ENCODE results near the gene CDKL5. TPM values are rescaled to one million over a fixed set of nuclear protein-coding genes. Genes with fewer than 3 reads are reported as not detected.

The CDKL5 gene
- total RNA-seq, 2 experiments from 2014 or later: 1.1 to 1.5 TPM

DNA sequence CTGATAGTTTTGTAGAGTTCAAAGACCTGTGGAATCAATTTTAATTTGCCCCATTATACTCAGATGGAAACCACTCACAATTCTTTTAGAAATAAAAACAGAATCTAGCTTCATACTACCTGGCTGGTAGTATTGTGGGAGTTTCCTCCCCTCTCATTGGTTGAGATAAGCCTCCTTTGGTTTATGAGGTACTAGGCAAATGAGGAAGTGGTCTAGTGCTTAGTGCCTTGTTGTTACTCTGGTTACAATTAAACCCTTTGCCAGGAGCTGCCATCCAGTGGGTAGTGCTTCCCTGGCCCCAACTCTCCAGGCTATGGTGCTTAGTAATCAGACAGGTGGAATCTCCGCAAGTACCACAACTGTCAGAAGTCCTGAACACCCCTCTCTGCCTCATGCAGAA is 118.3 kb downstream of the CDKL5 start:
- ChIA-PET CTCF (no interaction called here), POLR2A (interaction anchor here (1.1 kb wide), 1 partner anchor 80 kb away, joined by 3 read pairs; no protein-coding TSS in a partner anchor)
- no peak overlapping the region for H3K4me3 Mint-ChIP-seq
- intact Hi-C loops (cut with micrococcal nuclease): no loop called here
- H3K9me3 Mint-ChIP-seq: no peaks in the 10 kb centered on the region
- H3K27me3 Mint-ChIP-seq: no peaks in the 10 kb centered on the region
- no peaks in the 10 kb centered on the region for H3K36me3 Mint-ChIP-seq (ENCODE audit: low read depth)
- H3K27ac Mint-ChIP-seq: no peak overlapping the region
- ATAC-seq: no peak
- TF ChIP-seq, protein P1, sequence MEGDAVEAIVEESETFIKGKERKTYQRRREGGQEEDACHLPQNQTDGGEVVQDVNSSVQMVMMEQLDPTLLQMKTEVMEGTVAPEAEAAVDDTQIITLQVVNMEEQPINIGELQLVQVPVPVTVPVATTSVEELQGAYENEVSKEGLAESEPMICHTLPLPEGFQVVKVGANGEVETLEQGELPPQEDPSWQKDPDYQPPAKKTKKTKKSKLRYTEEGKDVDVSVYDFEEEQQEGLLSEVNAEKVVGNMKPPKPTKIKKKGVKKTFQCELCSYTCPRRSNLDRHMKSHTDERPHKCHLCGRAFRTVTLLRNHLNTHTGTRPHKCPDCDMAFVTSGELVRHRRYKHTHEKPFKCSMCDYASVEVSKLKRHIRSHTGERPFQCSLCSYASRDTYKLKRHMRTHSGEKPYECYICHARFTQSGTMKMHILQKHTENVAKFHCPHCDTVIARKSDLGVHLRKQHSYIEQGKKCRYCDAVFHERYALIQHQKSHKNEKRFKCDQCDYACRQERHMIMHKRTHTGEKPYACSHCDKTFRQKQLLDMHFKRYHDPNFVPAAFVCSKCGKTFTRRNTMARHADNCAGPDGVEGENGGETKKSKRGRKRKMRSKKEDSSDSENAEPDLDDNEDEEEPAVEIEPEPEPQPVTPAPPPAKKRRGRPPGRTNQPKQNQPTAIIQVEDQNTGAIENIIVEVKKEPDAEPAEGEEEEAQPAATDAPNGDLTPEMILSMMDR (IDR thresholded peaks at IDR 0.05): no peak
- no peak for DNase-seq
- H3K4me1 Mint-ChIP-seq (ENCODE audit: low read depth): no peaks in the 10 kb centered on the region

DNA sequence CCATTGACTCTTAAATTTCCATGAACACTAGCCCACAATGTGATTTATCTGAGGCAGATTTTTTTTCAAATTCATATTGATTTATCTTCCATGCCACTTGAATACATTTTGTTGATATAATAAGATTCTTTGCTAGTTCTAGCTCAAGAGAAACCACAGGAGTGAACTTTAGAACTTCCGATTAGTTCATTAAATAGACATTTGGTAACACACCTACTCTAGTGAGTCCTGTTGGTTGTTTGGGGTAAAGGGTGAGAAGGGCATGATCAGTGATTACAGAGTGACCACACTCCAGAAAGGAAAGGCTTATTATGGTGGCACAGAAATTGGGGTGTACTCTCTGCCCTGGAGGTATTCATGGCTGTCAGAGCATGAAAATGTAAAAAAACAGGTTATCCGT is 120.4 kb downstream of the CDKL5 start:
- ATAC-seq: no peak

DNA sequence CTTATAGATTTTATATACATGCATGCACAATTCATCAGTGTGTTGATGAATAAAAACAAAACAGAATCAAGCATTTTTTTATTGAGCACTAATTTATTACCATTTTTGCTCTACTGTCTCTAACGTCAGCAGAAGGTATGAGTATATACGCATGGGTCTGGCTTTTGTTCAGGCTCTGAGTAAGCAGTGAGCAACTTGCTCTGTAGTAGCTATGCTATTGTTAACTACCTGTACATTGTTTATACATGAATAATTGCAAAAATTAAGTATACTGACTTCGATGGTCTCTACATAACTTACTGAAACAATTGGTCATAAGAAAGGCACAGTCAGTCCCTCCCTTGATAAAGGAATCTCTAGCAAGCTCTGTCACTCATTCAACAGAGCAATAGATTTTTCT is 123.6 kb downstream of the CDKL5 start:
- CTCF ChIA-PET: no interaction called here
- Mint-ChIP-seq H3K4me3 (no peak overlapping the region), H3K9me3 (no peaks in the 10 kb centered on the region), H3K4me1 (ENCODE audit: low read depth) (no peaks in the 10 kb centered on the region), H3K36me3 (ENCODE audit: low read depth) (no peaks in the 10 kb centered on the region), H3K27me3 (no peaks in the 10 kb centered on the region), H3K27ac (no peak overlapping the region)
- intact Hi-C loops (cut with micrococcal nuclease): no loop called here
- TF ChIP-seq, protein P1 (IDR thresholded peaks at IDR 0.05): no peak
- no peak for DNase-seq
- no peak for ATAC-seq
- POLR2A ChIA-PET: no interaction called here

More for the DNA sequence above, 120.4 kb downstream of the CDKL5 start:
- TF ChIP-seq, protein P1 (IDR thresholded peaks at IDR 0.05): no peak
- Mint-ChIP-seq H3K4me3 (no peak overlapping the region), H3K27ac (no peak overlapping the region), H3K36me3 (ENCODE audit: low read depth) (no peaks in the 10 kb centered on the region), H3K27me3 (no peaks in the 10 kb centered on the region), H3K4me1 (ENCODE audit: low read depth) (no peaks in the 10 kb centered on the region), H3K9me3 (no peaks in the 10 kb centered on the region)
- DNase-seq: no peak
- ChIA-PET POLR2A (no interaction called here), CTCF (no interaction called here)
- intact Hi-C loops (cut with micrococcal nuclease): no loop called here

DNA sequence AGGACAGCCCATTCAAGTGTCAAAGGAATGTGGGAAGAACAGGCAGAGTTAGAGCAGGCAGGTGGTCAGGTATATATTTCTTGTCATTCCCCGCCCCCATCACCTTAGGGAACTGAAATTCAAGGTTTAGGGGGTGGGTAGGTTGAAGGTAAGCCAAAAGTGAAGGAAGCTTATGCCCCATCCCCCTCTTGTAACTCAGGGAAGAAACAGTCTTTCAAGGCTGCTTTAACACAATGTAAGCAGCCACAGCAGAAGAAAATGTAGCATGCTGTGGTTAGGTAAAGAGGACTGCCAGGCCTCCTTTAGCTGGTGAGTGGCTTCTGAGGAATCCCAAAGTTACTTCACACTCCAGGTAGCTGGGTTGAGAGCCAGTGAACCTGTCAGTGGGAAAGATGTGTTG is 124.2 kb downstream of the CDKL5 start:
- Mint-ChIP-seq H3K4me1 (ENCODE audit: low read depth) (no peaks in the 10 kb centered on the region), H3K4me3 (no peak overlapping the region), H3K27me3 (no peaks in the 10 kb centered on the region), H3K36me3 (ENCODE audit: low read depth) (no peaks in the 10 kb centered on the region), H3K9me3 (no peaks in the 10 kb centered on the region), H3K27ac (no peak overlapping the region)
- intact Hi-C loops (cut with micrococcal nuclease): no loop called here
- DNase-seq (no peak), ATAC-seq (no peak)
- ChIA-PET CTCF (no interaction called here), POLR2A (no interaction called here)
- TF ChIP-seq, protein P1 (IDR thresholded peaks at IDR 0.05): no peak

DNA sequence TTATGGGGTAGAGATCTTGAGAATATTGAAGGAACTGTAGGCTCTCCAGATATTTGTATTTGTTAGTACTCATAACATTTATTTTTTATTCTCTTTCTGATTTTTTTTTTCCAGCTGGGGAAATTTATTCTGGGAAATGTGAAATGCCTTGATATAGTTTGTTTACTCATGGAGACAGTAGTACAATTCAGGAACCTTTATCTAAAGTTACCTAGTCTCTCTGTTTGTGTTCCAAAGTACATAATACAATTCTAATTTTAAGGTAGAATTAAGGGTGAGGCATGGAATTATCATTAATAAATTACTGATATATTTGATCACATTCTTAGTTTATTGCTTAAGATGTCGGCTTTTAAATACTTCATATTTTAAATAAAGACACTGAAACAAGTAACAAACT is 132.5 kb downstream of the CDKL5 start:
- Mint-ChIP-seq H3K4me1 (ENCODE audit: low read depth) (no peaks in the 10 kb centered on the region), H3K36me3 (ENCODE audit: low read depth) (no peaks in the 10 kb centered on the region), H3K9me3 (no peaks in the 10 kb centered on the region), H3K27me3 (no peaks in the 10 kb centered on the region), H3K4me3 (no peak overlapping the region), H3K27ac (no peak overlapping the region)
- POLR2A ChIA-PET: no interaction called here
- ATAC-seq: no peak
- DNase-seq: no peak
- CTCF ChIA-PET: no interaction called here
- TF ChIP-seq, protein P1 (IDR thresholded peaks at IDR 0.05): no peak
- intact Hi-C loops (cut with micrococcal nuclease): no loop called here
